GM19023 (cell line): ENCODE data around the gene MAD1L1.

ENCODE experiments used
- ATAC-seq: cut with Tn5 transposase; IDR thresholded peaks from one replicate; pipeline ENCODE4 v1.9.1; 2021; ENCODE audit warnings: mild to moderate bottlenecking, moderate library complexity; ENCODE audit not compliant: unreplicated experiment

MAD1L1 gene

DNA sequence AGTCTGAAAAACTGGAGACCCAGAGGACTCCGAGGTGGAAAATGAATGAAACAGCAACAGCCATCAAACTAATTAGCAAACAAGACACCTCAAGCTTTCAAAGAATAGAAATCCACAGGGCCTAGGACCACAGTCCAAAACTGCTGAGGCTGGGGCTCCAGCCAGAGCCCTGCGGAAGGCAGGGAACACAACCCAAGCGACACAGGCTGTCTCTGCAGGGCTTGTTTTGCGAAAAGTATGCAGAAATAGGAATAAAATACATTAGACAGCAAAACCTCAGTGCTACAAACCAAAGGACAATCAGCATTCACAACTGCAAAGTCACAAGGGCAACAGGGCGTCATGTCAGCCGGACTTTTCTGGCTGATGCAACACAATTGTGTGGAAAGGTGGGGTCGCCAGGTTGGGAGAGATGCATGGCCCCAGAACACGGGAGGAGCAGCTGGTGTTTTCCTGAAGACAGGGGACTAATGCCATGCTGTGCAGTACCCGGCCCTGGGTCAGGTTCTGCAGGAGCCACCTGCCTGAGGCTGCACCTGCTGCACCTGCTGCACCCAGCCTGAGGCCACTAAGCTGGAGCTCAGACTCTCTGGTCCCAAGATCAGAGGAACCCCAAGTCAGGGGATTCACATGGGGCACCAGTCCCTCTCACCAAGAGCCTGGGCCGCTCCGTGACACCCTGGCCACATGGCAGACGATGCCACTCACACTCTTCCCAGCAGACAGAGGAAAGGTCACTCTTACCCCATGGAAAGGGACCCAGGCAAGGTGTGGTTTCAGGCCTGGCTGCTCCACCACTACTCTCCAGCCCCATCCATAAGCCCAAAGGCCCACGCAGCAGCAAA, 74.2 kb downstream of the MAD1L1 start:
- ATAC-seq = no peak

- ATAC-seq = no peak
Observed at GRCh38 chr7:2157473-2158279, 75.1 kb downstream of the MAD1L1 start.

GRCh38 chr7:2156756-2157472, 75.8 kb downstream of the MAD1L1 start:
- ATAC-seq = no peak

DNA sequence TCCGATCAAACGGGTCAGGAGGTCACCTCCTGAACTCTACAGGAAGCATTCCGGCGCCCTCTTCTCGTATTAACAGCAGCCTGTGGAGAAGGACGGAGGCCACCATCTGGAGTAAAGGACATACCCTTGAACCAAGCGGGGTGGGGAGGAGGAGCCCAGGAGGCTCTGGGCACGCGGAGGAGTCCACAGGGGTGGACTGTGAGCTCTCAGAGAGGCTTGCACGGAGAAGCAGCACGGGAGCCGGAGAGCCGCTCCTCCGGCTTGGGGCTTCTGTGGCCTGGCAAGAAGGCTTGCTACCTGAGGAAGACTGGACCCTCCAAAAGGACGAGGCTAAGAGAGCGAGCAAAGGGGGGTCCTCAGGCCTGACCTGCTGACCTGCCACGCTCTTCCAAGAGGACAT, 77.9 kb downstream of the MAD1L1 start:
- ATAC-seq = no peak

GRCh38 chr7:2154121-2154520, 78.6 kb downstream of the MAD1L1 start:
- ATAC-seq = no peak

GRCh38 chr7:2152646-2153045, 80.1 kb downstream of the MAD1L1 start:
- ATAC-seq = no peak

DNA sequence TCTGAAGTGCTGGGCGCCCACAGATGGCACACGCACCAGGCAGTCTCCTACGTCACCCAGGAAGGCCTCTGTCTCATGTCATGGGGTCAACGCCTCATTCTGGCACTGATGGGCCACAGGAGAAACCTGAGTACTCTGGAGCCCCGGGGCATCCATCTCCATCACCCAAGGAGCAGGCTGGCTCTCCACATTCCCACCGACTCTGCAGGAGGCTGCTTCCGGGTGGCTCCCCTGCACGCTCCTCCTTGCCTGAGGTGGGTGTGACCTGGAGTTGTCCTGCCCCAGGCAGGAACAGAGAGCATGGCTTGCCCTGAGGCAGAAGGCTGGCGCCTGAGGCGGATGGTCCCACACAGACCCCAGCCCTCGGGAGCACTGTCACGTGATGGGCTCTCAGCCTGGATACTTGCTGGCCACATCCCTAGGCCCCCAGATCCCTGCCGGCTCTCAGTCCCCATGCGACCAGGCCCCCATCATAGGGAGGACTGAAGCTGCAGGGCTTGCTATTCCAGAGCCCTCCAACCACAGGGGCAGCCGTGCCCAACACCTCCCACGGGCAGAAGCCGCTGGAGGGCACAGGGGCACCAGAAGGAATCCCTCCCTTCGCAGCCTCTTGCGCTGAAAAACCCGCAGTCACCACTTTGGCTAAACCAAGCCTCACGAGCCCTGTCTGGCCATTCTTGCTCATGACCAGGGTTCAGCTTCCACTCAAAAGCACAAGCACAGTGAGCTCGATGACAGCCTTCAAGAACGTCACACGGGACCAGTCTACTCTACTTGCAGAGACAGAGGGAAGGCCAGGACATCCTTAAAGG, 80.7 kb downstream of the MAD1L1 start:
- no peak for ATAC-seq

- ATAC-seq = no peak
Observed at GRCh38 chr7:2151237-2151636, 81.5 kb downstream of the MAD1L1 start.

DNA sequence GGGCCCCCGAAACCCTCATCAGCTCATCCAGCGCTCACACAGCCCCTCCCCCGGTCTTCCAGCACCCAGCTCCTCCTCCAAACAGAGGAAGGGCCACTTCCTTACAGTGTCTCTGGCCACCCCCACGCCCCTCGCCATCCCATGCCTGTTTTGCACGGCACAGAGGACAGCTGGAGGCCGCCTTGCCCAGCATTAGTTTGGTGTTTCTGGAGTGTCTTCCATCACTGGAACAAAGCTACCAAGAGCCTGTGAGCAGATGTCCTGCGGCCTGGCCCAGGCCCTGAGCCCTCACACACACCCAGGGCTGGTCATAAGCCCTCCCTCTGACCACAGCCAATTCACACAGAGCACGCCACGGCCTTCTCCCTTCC, 82.3 kb downstream of the MAD1L1 start:
- ATAC-seq = no peak

- no peak for ATAC-seq
Observed at GRCh38 chr7:2149672-2150444, 82.9 kb downstream of the MAD1L1 start.

DNA sequence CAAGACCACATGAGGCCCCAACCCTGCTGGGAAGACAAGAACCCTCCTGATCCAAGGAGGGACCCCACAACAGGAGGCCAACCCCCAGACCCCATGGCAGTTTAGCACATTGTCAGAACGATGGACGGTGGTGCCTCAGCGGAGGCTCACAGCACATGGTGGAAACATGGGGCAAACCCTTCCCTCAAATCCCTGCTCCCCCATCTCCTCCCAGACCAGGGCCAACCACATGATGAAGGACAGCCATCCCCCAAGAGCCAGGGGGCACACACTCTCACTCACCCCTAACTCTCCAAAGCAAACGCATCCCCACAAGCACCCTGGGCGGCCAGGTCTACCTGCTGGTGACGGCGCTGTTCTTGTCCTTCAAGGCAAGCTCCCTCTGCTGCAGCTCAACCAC, 83.9 kb downstream of the MAD1L1 start:
- no peak for ATAC-seq

DNA sequence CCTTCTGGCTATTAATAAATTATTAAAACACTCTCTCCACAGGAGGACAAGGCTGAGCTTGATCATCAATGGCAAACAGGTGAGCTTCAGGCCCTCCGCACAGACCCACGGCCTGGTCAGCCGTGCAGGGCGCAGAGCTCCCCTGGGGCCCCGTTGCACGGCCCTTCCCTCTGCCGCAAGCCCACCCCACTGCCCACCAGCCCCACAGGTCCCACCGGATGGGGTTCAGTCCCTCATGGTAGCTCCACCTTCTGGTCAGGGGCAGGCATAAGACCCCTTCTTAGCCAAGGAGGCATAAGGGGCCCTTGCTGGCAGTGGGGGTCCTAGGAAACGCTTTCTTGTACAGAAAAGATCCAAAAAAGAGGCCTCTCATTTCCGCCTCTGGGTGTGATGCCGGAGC, 84.6 kb downstream of the MAD1L1 start:
- no peak for ATAC-seq

- no peak for ATAC-seq
Observed at GRCh38 chr7:2146676-2147472, 85.9 kb downstream of the MAD1L1 start.

- no peak for ATAC-seq
Observed at GRCh38 chr7:2145835-2146580, 86.7 kb downstream of the MAD1L1 start.

DNA sequence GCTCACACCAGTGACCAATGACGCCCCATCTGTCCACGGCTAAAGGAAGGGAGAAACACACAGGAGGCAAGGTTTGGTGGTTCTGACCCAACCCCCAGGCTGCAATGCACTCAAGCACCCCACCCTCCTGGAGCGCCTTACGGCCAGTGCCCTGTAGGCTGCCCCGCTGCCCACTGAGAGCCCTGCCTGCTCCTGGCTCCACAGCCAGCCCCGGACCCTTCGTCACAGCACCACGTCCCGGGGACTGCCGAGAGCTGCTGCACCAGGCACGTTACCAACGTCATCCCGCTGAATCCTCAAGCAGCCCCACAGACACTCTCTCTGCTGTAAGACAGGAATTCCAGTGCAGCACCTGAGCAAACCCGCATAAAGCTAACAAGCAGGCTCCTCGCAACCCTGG, 87.8 kb downstream of the MAD1L1 start:
- ATAC-seq = no peak

DNA sequence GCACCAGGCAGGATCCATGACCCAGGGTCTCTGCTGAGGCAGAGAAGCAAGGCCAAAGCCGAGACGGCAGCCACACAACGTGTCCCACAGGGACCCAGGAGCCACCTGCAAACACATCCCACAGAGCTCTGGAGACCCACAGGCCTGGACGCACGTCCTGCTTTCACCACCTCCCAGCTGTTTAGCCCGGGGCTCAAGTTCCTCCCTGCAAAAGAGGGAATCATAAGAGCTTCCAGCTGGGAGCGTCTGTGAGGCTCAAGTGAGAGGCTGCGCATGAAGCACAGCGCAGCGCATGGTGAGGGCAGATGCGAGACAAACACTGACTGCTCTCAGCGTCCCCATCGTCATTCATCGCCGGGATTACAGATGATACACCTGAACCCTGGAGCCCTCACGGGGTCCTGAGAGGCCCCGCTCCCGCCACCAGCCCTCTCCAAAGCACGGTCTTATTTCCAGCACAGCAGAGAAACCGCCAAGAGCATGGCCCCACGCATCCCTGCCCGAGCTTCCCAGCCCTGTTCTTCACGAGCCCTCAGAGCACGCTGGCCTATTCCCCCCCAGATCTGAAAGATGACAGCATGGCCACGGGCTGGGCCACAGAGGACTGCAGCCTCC, 88.7 kb downstream of the MAD1L1 start:
- ATAC-seq = no peak

DNA sequence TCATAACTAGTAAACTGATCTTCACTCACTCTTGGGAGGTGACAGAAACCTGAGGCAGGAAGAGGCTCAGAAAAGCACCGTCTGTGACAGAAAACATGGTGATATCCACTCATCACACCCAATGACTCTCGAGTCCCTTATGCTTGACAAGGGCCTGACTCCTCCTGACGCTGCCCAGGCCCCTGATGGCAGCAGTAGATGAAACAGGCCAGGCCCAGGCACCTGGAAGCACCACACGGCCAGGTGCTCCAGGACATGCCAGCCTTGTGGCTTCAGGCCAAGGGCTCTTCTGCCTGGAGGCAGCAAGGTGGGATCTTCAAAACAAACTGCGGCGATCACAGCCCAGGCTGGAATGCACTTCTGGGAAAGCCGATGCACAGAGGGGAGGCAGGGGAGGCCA, 89.3 kb downstream of the MAD1L1 start:
- no peak for ATAC-seq

DNA sequence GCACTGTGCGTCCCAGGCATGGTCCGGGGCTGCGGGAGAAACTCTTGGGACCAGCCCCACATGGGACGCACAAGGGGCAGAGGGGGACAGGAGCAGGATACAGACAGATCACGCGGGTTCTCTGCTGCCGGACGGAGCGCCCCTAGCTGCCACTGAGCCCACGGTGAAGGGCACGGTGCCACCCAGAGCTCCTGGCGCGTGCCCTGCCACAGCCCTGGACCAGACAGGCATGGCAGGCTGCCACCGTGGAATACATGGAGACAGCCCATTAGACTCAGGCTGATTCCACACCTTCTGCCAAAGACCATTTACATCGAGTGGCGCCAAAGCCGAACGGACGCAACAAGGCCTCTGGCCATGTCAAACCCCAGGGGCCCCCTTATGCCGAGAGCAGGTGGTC, 90.4 kb downstream of the MAD1L1 start:
- no peak for ATAC-seq
